HG03103 (cell line): ENCODE data around the gene KRTAP12-4.
"Not testable (repeated sequence)": the region's sequence is repeated elsewhere in the genome, so short reads cannot be mapped to it uniquely, and the experiment has no call there.

Source experiments
- ATAC-seq: cut with Tn5 transposase; IDR thresholded peaks from one replicate; pipeline ENCODE4 v1.9.1; 2021; ENCODE audit warnings: low read depth; ENCODE audit not compliant: unreplicated experiment

The KRTAP12-4 gene

GRCh38 chr21:44637018-44637850 is 17.2 kb downstream of the KRTAP12-4 start, which contains the start of gene KRTAP10-10:
Gene KRTAP10-10 (plus strand): TSS chr21:44637356. CDS start chr21:44637418, 62 bp downstream.
- ATAC-seq, result no peak

- ATAC-seq, result no peak
Observed at GRCh38 chr21:44636209-44637017, 18.0 kb downstream of the KRTAP12-4 start.

- ATAC-seq, result no peak
Observed at GRCh38 chr21:44632067-44632466, 22.4 kb downstream of the KRTAP12-4 start.

- ATAC-seq, result no peak
Observed at GRCh38 chr21:44630440-44630839, 24.0 kb downstream of the KRTAP12-4 start.

GRCh38 chr21:44628707-44629391 is 25.6 kb downstream of the KRTAP12-4 start:
- no peak for ATAC-seq

GRCh38 chr21:44627831-44628233 is 26.6 kb downstream of the KRTAP12-4 start:
- not testable (repeated sequence) for ATAC-seq

GRCh38 chr21:44627181-44627822 is 27.2 kb downstream of the KRTAP12-4 start:
- not testable (repeated sequence) for ATAC-seq

GRCh38 chr21:44626673-44627143 is 27.8 kb downstream of the KRTAP12-4 start, which contains the start of gene KRTAP10-9:
Gene KRTAP10-9 (plus strand): TSS chr21:44627093. CDS start chr21:44627172, 79 bp downstream.
- no peak for ATAC-seq

GRCh38 chr21:44626262-44626661 is 28.2 kb downstream of the KRTAP12-4 start:
- no peak for ATAC-seq

- ATAC-seq, result no peak
Observed at GRCh38 chr21:44625756-44626155, 28.7 kb downstream of the KRTAP12-4 start.

GRCh38 chr21:44623575-44623974 is 30.9 kb downstream of the KRTAP12-4 start:
- no peak for ATAC-seq

- no peak for ATAC-seq
Observed at GRCh38 chr21:44619886-44620285, 34.6 kb downstream of the KRTAP12-4 start.

- ATAC-seq, result no peak
Observed at GRCh38 chr21:44618909-44619308, 35.5 kb downstream of the KRTAP12-4 start.

- no peak for ATAC-seq
Observed at GRCh38 chr21:44618504-44618903, 36.0 kb downstream of the KRTAP12-4 start.

GRCh38 chr21:44617071-44617501 is 37.4 kb downstream of the KRTAP12-4 start:
- no peak for ATAC-seq

GRCh38 chr21:44616591-44616926 is 37.9 kb downstream of the KRTAP12-4 start:
- no peak for ATAC-seq

- ATAC-seq, result no peak
Observed at GRCh38 chr21:44615911-44616590, 38.4 kb downstream of the KRTAP12-4 start.

GRCh38 chr21:44615466-44615865 is 39.0 kb downstream of the KRTAP12-4 start:
- no peak for ATAC-seq

GRCh38 chr21:44614961-44615391 is 39.5 kb downstream of the KRTAP12-4 start:
- ATAC-seq, result no peak
